Measurements from ENCODE around the gene HCFC1R1.
"Not testable (repeated sequence)": the region's sequence is repeated elsewhere in the genome, so short reads cannot be mapped to it uniquely, and the experiment has no call there.

The HCFC1R1 gene

GRCh38 chr16:3059723-3060242, 36.0 kb upstream of the HCFC1R1 start:
- TF ChIP-seq, protein P1, sequence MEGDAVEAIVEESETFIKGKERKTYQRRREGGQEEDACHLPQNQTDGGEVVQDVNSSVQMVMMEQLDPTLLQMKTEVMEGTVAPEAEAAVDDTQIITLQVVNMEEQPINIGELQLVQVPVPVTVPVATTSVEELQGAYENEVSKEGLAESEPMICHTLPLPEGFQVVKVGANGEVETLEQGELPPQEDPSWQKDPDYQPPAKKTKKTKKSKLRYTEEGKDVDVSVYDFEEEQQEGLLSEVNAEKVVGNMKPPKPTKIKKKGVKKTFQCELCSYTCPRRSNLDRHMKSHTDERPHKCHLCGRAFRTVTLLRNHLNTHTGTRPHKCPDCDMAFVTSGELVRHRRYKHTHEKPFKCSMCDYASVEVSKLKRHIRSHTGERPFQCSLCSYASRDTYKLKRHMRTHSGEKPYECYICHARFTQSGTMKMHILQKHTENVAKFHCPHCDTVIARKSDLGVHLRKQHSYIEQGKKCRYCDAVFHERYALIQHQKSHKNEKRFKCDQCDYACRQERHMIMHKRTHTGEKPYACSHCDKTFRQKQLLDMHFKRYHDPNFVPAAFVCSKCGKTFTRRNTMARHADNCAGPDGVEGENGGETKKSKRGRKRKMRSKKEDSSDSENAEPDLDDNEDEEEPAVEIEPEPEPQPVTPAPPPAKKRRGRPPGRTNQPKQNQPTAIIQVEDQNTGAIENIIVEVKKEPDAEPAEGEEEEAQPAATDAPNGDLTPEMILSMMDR (conservative IDR thresholded peaks at IDR 0.05; ENCODE audit: low read length) = no peak
- H3K4me3 ChIP-seq (ENCODE audit: low read length) = peak overlapping the region; percentile 54

DNA sequence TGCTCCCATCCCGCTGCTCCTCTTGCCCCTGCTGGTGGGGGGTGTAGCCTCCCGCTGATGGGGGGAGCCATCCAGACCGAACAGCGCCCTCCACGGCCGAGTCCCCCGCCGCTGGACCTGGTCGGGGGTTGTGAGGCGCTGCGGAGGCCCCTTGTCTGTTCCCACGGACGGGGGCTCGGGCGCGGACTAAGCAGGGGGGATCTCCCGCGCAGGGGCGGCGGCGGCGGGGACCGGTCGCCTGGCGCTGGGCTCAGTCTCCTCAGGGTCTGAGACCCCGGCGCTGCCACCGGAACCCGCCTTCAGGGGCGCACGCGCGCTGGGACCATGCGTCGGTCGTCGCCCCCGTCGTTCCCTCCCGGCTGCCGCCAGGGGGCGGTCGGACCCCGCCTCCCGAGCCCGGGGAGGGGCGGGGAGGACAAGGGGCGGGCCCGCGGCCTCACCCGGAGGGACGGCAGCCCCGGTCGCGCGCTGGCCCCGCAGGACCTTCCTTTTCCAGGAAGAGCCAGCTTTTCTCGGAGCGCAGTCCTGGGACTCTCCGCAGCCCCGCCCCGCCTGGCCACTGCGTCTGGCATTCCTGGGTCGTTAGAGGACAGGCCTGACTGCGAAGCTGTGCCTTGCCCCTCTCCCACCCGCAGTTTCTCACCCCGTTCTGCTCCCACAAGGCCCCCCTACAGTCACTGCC, 35.4 kb upstream of the HCFC1R1 start:
- TF ChIP-seq, protein P1 (conservative IDR thresholded peaks at IDR 0.05; ENCODE audit: low read length) = peak; percentile 49
- peak overlapping the region; percentile 83 for H3K4me3 ChIP-seq (ENCODE audit: low read length)
- DNase-seq (ENCODE audit: low read depth) = peak; percentile 88

More at GRCh38 chr16:3059723-3060242, 36.0 kb upstream of the HCFC1R1 start:
- DNase-seq (ENCODE audit: low read depth) = no peak

GRCh38 chr16:3058139-3059030, 34.6 kb upstream of the HCFC1R1 start:
- TF ChIP-seq, protein P1 (conservative IDR thresholded peaks at IDR 0.05; ENCODE audit: low read length) = no peak
- peak; percentile 12 for DNase-seq (ENCODE audit: low read depth)
- H3K4me3 ChIP-seq (ENCODE audit: low read length) = peak overlapping the region; percentile 83

GRCh38 chr16:3057181-3058138, 33.7 kb upstream of the HCFC1R1 start:
- TF ChIP-seq, protein P1 (conservative IDR thresholded peaks at IDR 0.05; ENCODE audit: low read length) = no peak
- DNase-seq (ENCODE audit: low read depth) = no peak
- H3K4me3 ChIP-seq (ENCODE audit: low read length) = 0 out of 2 replicates have a peak overlapping the region, but pooled peaks have one; percentile 9

DNA sequence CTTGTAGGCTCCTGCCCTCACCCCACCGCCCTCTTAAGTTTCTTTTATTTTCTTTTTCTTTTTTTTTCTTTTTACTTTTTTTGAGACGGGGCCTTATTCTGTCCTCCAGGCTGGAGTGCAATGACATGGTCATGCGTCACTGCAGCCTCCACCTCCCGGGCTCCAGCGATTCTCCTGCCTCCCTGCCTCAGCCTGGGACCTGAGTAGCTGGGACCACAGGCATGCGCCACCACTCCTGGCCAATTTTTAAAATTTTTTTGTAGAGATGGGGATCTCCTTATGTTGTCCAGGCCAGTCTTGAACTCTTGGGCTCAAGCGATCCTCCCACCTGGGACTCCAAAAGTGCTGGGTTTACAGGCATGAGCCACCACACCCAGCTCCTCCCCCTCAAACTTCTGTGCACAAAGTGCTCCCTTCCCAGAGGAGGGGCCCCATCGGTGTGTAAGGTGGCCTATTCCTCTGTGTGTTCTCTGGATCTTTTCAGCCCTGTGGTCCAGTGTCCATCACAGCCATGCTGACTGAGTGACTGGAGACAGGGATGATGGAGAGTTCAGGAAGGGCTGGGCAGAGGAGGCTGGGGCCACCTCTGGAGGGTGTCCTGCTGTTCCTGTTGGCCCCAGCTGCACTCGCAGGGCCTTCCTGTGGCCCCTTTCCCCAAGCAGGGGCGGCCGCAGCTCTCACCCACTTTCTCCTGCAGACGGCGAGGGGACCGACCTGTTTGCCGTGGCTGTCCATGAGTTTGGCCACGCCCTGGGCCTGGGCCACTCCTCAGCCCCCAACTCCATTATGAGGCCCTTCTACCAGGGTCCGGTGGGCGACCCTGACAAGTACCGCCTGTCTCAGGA, 32.8 kb upstream of the HCFC1R1 start:
- TF ChIP-seq, protein P1 (conservative IDR thresholded peaks at IDR 0.05; ENCODE audit: low read length) = no peak
- DNase-seq (ENCODE audit: low read depth) = no peak
- H3K4me3 ChIP-seq (ENCODE audit: low read length) = no peak overlapping the region

GRCh38 chr16:3055734-3056115, 32.0 kb upstream of the HCFC1R1 start:
- not testable (repeated sequence) for H3K4me3 ChIP-seq (ENCODE audit: low read length); DNase-seq (ENCODE audit: low read depth)

Measured in AG10803 (cell line).